ENCODE measurements around the gene AREL1. TPM values are rescaled to one million over a fixed set of nuclear protein-coding genes. Genes with fewer than 3 reads are reported as not detected.

Gene AREL1
- total and polyA plus RNA-seq, 10 of the 15 experiments (the other 5 are each of a cell fraction or from before 2014, with no cell fraction given): 6.2 to 40.4 (median 23.7) TPM

DNA sequence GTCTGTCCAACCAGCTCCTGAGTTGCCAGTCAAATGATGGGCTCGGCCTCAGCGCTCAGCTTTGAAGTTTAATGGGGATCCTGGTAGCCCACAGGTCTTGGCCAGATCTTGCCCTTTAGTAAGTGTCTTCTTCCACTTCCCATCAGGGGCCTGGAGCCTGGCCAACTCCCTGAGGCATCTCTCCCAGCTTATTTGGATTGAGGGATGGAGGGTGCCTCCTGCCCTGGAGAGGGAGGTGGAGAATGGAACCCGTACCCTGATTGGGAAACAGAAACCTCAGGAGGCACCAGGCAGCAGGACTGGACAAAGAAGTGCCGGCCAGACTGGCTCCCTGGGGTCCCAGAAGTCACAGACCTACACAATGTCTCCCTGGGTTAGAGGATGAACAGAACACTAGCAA, 60.3 kb downstream of the AREL1 start:
- no peaks in the 10 kb centered on the region for H3K9me3 ChIP-seq (replicated peaks; ENCODE audit: control insufficient read depth, insufficient read depth, low read length)
- H3K27me3 ChIP-seq (replicated peaks in 1 of 2; ENCODE audit: control insufficient read depth in 2 of 2, insufficient read depth in 2 of 2, low read length in 1 of 2): no peaks in the 10 kb centered on the region
- no peak overlapping the region for H3K4me2 ChIP-seq (ENCODE audit: control insufficient read depth, insufficient read depth)
- DNase-seq (ENCODE audit: low read depth, low spot score): no peak
- intact Hi-C loops (cut with micrococcal nuclease; ENCODE audit: unreplicated experiment) (no loop called here), in situ Hi-C loops (cut with MboI) (no loop called here)
- POLR2A ChIA-PET: no interaction called here
- H4K20me1 ChIP-seq (ENCODE audit: control insufficient read depth, insufficient read depth): no peaks in the 10 kb centered on the region
- CTCF ChIA-PET: interaction anchor here (0.9 kb wide), 1 partner anchor 192 kb away, joined by 3 read pairs; no protein-coding TSS in a partner anchor
- SMC1A ChIA-PET (ENCODE audit: uncharacterized antibody, unreplicated experiment): interaction anchor here (0.7 to 1.2 kb wide), 2 partner anchors 10 to 15 kb away, joined by 3 read pairs; no protein-coding TSS in a partner anchor
- H3K79me2 ChIP-seq (ENCODE audit: control insufficient read depth, insufficient read depth, low read length): no peaks in the 10 kb centered on the region
- BruUV-seq (replicated peaks): no TSS peak
- TF ChIP-seq PBX3 (IDR thresholded peaks at IDR 0.05; ENCODE audit: insufficient replicate concordance, low read depth, low read length) (no peak), POLR2A (IDR thresholded peaks at IDR 0.05; ENCODE audit: low read depth, low read length) (0 out of 2 replicates have a peak, but pooled peaks have one; percentile 15)
- TF ChIP-seq, protein P1, sequence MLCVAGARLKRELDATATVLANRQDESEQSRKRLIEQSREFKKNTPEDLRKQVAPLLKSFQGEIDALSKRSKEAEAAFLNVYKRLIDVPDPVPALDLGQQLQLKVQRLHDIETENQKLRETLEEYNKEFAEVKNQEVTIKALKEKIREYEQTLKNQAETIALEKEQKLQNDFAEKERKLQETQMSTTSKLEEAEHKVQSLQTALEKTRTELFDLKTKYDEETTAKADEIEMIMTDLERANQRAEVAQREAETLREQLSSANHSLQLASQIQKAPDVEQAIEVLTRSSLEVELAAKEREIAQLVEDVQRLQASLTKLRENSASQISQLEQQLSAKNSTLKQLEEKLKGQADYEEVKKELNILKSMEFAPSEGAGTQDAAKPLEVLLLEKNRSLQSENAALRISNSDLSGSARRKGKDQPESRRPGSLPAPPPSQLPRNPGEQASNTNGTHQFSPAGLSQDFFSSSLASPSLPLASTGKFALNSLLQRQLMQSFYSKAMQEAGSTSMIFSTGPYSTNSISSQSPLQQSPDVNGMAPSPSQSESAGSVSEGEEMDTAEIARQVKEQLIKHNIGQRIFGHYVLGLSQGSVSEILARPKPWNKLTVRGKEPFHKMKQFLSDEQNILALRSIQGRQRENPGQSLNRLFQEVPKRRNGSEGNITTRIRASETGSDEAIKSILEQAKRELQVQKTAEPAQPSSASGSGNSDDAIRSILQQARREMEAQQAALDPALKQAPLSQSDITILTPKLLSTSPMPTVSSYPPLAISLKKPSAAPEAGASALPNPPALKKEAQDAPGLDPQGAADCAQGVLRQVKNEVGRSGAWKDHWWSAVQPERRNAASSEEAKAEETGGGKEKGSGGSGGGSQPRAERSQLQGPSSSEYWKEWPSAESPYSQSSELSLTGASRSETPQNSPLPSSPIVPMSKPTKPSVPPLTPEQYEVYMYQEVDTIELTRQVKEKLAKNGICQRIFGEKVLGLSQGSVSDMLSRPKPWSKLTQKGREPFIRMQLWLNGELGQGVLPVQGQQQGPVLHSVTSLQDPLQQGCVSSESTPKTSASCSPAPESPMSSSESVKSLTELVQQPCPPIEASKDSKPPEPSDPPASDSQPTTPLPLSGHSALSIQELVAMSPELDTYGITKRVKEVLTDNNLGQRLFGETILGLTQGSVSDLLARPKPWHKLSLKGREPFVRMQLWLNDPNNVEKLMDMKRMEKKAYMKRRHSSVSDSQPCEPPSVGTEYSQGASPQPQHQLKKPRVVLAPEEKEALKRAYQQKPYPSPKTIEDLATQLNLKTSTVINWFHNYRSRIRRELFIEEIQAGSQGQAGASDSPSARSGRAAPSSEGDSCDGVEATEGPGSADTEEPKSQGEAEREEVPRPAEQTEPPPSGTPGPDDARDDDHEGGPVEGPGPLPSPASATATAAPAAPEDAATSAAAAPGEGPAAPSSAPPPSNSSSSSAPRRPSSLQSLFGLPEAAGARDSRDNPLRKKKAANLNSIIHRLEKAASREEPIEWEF (IDR thresholded peaks at IDR 0.05; ENCODE audit: insufficient replicate concordance, low read depth, low read length): no peak
- H3K36me3 ChIP-seq (ENCODE audit: control insufficient read depth in 2 of 2, insufficient read depth in 2 of 2, low read length in 1 of 2): no peaks in the 10 kb centered on the region
- no peak overlapping the region for H2AFZ ChIP-seq (ENCODE audit: control insufficient read depth, low read depth, low read length)
- no peak for ATAC-seq
- H3K9ac ChIP-seq (ENCODE audit: control insufficient read depth, insufficient read depth, low read length): no peak overlapping the region
- WGBS (ENCODE audit: insufficient coverage, insufficient replicate concordance, low lambda C conversion rate, missing lambda C conversion rate): 88% methylated on average over 4 of the region's 4 CpGs
- no peak overlapping the region for H3K27ac ChIP-seq (ENCODE audit: control insufficient read depth, insufficient read depth)
- no peak overlapping the region for H3K4me3 ChIP-seq
- FAIRE-seq: no peak
- H3K4me1 ChIP-seq (ENCODE audit: control insufficient read depth, insufficient read depth, low read length): 0 out of 2 replicates have a peak, but pooled peaks cover 2% of the 10 kb centered on the region
- RAD21 ChIA-PET (ENCODE audit: unreplicated experiment): no interaction called here

Data from GM12878 (cell line).